Measurements from ENCODE around the gene PUM2.

DNA sequence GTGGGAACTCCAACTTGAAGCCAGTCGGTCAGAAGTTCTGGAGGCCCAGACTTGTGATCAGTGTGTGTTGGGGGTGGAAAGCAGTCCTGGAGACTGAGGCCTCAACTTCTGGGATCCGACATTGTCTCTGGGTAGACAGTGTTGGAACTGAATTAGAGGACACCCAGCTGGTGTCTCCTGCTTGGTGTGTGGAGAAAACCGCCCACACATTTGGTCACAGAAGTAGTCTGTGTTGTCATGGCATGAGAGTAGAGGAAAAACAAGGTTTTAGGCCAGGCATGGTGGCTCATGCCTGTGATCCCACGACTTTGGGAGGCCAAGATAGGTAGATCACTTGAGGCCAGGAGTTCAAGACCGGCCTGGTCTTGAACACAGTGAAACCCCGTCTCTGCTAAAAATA lies 51.5 kb downstream of the PUM2 start:
- no peak for TF ChIP-seq GATA2 (IDR thresholded peaks at IDR 0.05; ENCODE audit: low read depth, low read length)
- no peak for TF ChIP-seq GATA3 (IDR thresholded peaks at IDR 0.05; ENCODE audit: low read depth, low read length)
